ENCODE results near the gene MRPL44. TPM values are rescaled to one million over a fixed set of nuclear protein-coding genes. Genes with fewer than 3 reads are reported as not detected.

The MRPL44 gene
- total RNA-seq, 1 donor from 2014 or later = 27.3 TPM

GRCh38 chr2:223941579-223942277 lies 15.5 kb upstream of the MRPL44 start:
- H3K4me3 Mint-ChIP-seq = no peak overlapping the region
- H3K27ac Mint-ChIP-seq = peak overlapping the region; percentile 19
- TF ChIP-seq CTCF (IDR thresholded peaks at IDR 0.05; ENCODE audit: unreplicated experiment) = no peak
- H3K4me1 Mint-ChIP-seq = peaks cover 24% of the 10 kb centered on the region
- H3K27me3 Mint-ChIP-seq (ENCODE audit: low read depth) = no peaks in the 10 kb centered on the region
- H3K9me3 Mint-ChIP-seq = no peaks in the 10 kb centered on the region
- no peak for DNase-seq (ENCODE audit: low spot score in 2 of 2, unreplicated experiment in 2 of 2)
- peaks cover 10% of the 10 kb centered on the region for H3K36me3 Mint-ChIP-seq

DNA sequence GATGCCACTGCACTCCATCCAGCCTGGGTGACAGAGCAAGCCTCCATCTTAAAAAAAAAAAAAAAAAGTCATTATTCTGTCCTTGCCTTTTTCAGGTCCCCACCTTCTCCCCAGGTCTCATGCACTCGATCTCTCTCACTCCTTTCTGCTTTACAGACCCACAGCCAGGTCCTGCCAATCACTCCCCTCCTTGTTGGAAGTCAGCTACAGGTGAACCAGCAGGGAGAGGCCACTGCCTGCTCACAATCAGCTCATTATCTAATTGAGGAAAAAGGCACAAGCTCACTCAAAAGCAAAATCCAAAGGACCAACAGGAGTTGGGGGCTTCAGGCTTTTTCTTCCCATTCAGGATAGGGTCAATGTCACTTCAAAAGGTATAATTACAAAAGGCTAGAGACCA lies 14.1 kb upstream of the MRPL44 start:
- H3K4me3 Mint-ChIP-seq = peak overlapping the region; percentile 93
- H3K27me3 Mint-ChIP-seq (ENCODE audit: low read depth) = no peaks in the 10 kb centered on the region
- peak overlapping the region; percentile 93 for H3K27ac Mint-ChIP-seq
- TF ChIP-seq CTCF (IDR thresholded peaks at IDR 0.05; ENCODE audit: unreplicated experiment) = no peak
- DNase-seq (ENCODE audit: low spot score in 2 of 2, unreplicated experiment in 2 of 2) = no peak
- peaks cover 24% of the 10 kb centered on the region for H3K4me1 Mint-ChIP-seq
- H3K36me3 Mint-ChIP-seq = peaks cover 10% of the 10 kb centered on the region
- H3K9me3 Mint-ChIP-seq = no peaks in the 10 kb centered on the region

DNA sequence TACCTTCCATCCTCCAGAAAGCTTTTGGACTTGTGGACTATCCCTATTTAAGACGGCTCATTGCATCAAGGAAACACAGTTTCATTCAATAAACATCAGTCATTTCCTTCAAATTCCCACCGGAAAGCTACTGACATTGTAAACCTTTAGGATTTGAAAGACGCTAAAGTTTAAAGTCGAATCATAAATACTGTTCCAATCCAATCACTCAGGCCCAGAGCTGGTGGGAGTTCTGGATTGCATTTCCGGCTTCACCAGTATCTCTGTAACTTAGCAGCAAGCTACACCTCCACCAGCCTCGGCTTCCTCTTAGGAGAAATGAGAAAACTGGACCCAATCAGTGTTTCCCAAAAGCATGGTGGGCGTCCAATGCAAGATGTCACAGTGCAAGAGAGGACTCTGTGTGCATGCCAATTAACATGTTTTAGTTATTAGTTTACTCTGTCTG lies 13.7 kb upstream of the MRPL44 start:
- no peaks in the 10 kb centered on the region for H3K9me3 Mint-ChIP-seq
- peaks cover 25% of the 10 kb centered on the region for H3K4me1 Mint-ChIP-seq
- peak overlapping the region; percentile 93 for H3K4me3 Mint-ChIP-seq
- no peak for TF ChIP-seq CTCF (IDR thresholded peaks at IDR 0.05; ENCODE audit: unreplicated experiment)
- peak overlapping the region; percentile 93 for H3K27ac Mint-ChIP-seq
- H3K36me3 Mint-ChIP-seq = peaks cover 10% of the 10 kb centered on the region
- H3K27me3 Mint-ChIP-seq (ENCODE audit: low read depth) = no peaks in the 10 kb centered on the region
- DNase-seq (ENCODE audit: low spot score in 2 of 2, unreplicated experiment in 2 of 2) = no peak

DNA sequence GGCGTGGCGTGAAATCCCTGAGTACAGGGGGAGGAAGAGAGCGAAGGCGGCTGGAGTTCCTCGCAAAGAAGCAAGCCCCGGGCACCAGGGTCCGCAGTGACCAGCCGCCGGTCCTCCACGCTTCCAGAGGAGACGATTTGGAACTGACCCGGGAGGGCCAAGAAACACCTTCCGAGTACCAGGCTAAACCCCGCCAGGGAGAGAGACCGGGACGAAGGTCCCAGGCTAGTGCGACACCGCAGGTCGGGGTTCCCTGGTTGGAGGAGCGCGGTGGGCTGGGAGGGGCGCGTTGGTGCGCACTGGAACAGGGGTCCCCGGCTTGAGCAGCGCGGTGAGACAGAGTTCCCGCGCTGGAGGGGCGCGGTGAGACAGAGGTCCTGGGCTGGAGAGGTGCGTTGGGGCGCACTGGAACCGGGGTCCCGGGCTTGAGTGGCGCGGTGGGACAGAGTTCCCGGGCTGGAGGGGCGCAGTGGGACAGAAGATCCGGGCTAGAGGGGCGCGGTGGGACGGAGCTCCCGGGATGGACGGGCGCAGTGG lies 13.0 kb upstream of the MRPL44 start:
- no peak for TF ChIP-seq CTCF (IDR thresholded peaks at IDR 0.05; ENCODE audit: unreplicated experiment)
- H3K27me3 Mint-ChIP-seq (ENCODE audit: low read depth) = no peaks in the 10 kb centered on the region
- peak; percentile 23 to 63 for DNase-seq (ENCODE audit: low spot score in 2 of 2, unreplicated experiment in 2 of 2)
- peaks cover 26% of the 10 kb centered on the region for H3K4me1 Mint-ChIP-seq
- peaks cover 10% of the 10 kb centered on the region for H3K36me3 Mint-ChIP-seq
- peak overlapping the region; percentile 93 for H3K4me3 Mint-ChIP-seq
- H3K9me3 Mint-ChIP-seq = no peaks in the 10 kb centered on the region
- peak overlapping the region; percentile 93 for H3K27ac Mint-ChIP-seq

DNA sequence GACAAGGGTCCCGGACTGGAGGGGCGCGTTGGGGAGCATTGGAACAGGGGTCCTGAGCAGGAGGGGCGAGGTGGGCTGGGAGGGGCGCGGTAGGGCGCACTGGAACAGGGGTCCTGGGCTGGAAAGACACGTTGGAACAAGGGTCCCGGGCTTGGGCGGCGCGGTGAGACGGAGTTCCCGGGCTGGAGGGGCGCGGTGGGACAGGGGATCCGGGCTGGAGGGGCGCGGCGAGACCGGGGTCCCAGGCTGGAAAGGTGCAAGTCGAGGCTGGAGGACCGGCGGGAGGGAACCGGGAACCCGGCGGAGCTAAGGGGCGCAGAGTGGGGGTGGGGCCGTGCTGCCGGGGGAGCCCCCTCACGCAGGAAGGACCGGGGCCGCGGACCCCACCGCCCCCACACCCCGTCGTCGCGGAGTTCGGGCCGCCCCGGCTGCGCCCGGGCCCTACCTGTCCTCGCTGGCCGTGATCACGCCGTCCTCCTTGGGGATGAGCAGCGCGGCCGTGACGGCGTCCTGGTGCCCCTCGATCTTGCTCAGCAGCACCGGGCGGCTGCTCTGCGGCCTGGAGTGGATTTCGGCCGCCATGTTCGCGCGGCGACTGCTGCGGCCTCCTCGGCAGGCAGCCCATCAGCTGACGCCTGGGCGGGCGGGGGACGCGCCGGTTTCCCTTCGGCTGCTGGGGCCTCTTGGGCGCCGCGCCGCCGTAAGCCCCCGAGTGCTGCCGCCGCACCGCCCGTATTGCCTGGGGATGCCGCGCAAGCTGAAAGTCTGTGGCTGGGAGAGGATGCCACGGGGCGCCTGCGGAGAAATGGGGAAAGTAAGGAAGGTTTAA lies 12.3 kb upstream of the MRPL44 start, which contains the start of gene WDFY1:
WDFY1 (minus strand) TSS at position 633 of the 829 bp plus-strand sequence; CDS start at position 582, 51 bp downstream.
- Mint-ChIP-seq H3K9me3 (no peaks in the 10 kb centered on the region), H3K27ac (peak within 1 kb of the TSS; percentile 93), H3K4me1 (peaks cover 26% of the 10 kb centered on the region), H3K36me3 (peaks cover 4% of the 10 kb centered on the region), H3K27me3 (ENCODE audit: low read depth) (no peaks in the 10 kb centered on the region), H3K4me3 (peak within 1 kb of the TSS; percentile 93)
- no peak for TF ChIP-seq CTCF (IDR thresholded peaks at IDR 0.05; ENCODE audit: unreplicated experiment)
- peak; percentile 78 to 88 for DNase-seq (ENCODE audit: low spot score in 2 of 2, unreplicated experiment in 2 of 2)

Data from mesothelial cell of epicardium (in vitro differentiated cells).